ENCODE measurements around the gene BYSL. TPM values are rescaled to one million over a fixed set of nuclear protein-coding genes. Genes with fewer than 3 reads are reported as not detected.

Gene BYSL
- polyA plus RNA-seq, 1 donor (not counting 4 experiments of a cell fraction or from before 2014, with no cell fraction given) = 34.3 TPM

DNA sequence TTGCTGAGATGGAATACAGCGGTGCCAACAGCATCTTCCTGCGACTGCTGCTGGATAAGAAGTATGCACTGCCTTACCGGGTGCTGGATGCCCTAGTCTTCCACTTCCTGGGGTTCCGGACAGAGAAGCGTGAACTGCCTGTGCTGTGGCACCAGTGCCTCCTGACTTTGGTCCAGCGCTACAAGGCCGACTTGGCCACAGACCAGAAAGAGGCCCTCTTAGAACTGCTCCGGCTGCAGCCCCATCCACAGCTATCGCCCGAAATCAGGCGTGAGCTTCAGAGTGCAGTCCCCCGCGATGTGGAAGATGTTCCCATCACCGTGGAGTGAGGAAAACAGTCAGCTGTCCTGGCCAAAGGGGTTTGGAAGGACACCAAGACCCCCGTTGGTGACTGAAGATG, 11.1 kb downstream of the BYSL start:
- no peaks in the 10 kb centered on the region for H3K9me3 ChIP-seq (ENCODE audit: control insufficient read depth, low read depth, low read length)
- no peak overlapping the region for H3K4me2 ChIP-seq (ENCODE audit: control insufficient read depth, extremely low read depth, insufficient read depth, low read depth, low read length)
- TF ChIP-seq, protein P1, sequence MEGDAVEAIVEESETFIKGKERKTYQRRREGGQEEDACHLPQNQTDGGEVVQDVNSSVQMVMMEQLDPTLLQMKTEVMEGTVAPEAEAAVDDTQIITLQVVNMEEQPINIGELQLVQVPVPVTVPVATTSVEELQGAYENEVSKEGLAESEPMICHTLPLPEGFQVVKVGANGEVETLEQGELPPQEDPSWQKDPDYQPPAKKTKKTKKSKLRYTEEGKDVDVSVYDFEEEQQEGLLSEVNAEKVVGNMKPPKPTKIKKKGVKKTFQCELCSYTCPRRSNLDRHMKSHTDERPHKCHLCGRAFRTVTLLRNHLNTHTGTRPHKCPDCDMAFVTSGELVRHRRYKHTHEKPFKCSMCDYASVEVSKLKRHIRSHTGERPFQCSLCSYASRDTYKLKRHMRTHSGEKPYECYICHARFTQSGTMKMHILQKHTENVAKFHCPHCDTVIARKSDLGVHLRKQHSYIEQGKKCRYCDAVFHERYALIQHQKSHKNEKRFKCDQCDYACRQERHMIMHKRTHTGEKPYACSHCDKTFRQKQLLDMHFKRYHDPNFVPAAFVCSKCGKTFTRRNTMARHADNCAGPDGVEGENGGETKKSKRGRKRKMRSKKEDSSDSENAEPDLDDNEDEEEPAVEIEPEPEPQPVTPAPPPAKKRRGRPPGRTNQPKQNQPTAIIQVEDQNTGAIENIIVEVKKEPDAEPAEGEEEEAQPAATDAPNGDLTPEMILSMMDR (optimal IDR thresholded peaks at IDR 0.05 in 1 of 3, IDR thresholded peaks at IDR 0.05 in 1 of 3, conservative IDR thresholded peaks at IDR 0.05 in 1 of 3; ENCODE audit: extremely low read depth in 1 of 3, insufficient read depth in 2 of 3, low read length in 3 of 3) = no peak
- no peak for TF ChIP-seq EZH2 (IDR thresholded peaks at IDR 0.05; ENCODE audit: low read length)
- H3K27me3 ChIP-seq (ENCODE audit: control insufficient read depth, extremely low read depth, insufficient read depth, low read length) = no peaks in the 10 kb centered on the region
- peaks cover 61 to 69% of the 10 kb centered on the region in 2 experiments for H3K36me3 ChIP-seq (ENCODE audit: control insufficient read depth in 2 of 2, extremely low read depth in 1 of 2, insufficient read depth in 2 of 2, low read length in 2 of 2)
- dilution Hi-C loops (cut with MboI; ENCODE audit: extremely low pct_ligation_motif_present, low sequenced_read_pairs) = no loop called here
- H3K79me2 ChIP-seq (ENCODE audit: control insufficient read depth, insufficient read depth, low read length) = peaks cover 19% of the 10 kb centered on the region
- DNase-seq (ENCODE audit: low read depth, low spot score) (no peak), FAIRE-seq (no peak)
- H3K27ac ChIP-seq (ENCODE audit: control insufficient read depth, insufficient read depth, low read length) = no peak overlapping the region
- no peaks in the 10 kb centered on the region for H3K9me1 ChIP-seq (ENCODE audit: control insufficient read depth, extremely low read depth, insufficient read depth, low read length)
- H4K20me1 ChIP-seq (ENCODE audit: control insufficient read depth, extremely low read depth, insufficient read depth, low read length) = no peaks in the 10 kb centered on the region
- H3K4me3 ChIP-seq (ENCODE audit: control insufficient read depth in 2 of 3, extremely low read depth in 1 of 3, insufficient read depth in 2 of 3, low read depth in 1 of 3, low read length in 3 of 3) = no peak overlapping the region
- peaks cover 7% of the 10 kb centered on the region for H3K4me1 ChIP-seq (ENCODE audit: control insufficient read depth, extremely low read depth, insufficient read depth, low read length)
- no peak overlapping the region for H2AFZ ChIP-seq (ENCODE audit: control insufficient read depth, low read length)
- H3K9ac ChIP-seq (ENCODE audit: control insufficient read depth, extremely low read depth, insufficient read depth, low read length) = no peak overlapping the region

GRCh38 chr6:41934278-41935192, 13.2 kb downstream of the BYSL start:
- DNase-seq (ENCODE audit: low read depth, low spot score) (no peak), FAIRE-seq (no peak)
- TF ChIP-seq EZH2 (IDR thresholded peaks at IDR 0.05; ENCODE audit: low read length) = no peak
- TF ChIP-seq, protein P1 (optimal IDR thresholded peaks at IDR 0.05 in 1 of 3, IDR thresholded peaks at IDR 0.05 in 1 of 3, conservative IDR thresholded peaks at IDR 0.05 in 1 of 3; ENCODE audit: extremely low read depth in 1 of 3, insufficient read depth in 2 of 3, low read length in 3 of 3) = no peak
- H3K4me1 ChIP-seq (ENCODE audit: control insufficient read depth, extremely low read depth, insufficient read depth, low read length) = peaks cover 13% of the 10 kb centered on the region
- H3K27ac ChIP-seq (ENCODE audit: control insufficient read depth, insufficient read depth, low read length) = no peak overlapping the region
- H3K4me3 ChIP-seq (ENCODE audit: control insufficient read depth in 2 of 3, extremely low read depth in 1 of 3, insufficient read depth in 2 of 3, low read depth in 1 of 3, low read length in 3 of 3) = no peak overlapping the region
- no peaks in the 10 kb centered on the region for H3K9me3 ChIP-seq (ENCODE audit: control insufficient read depth, low read depth, low read length)
- dilution Hi-C loops (cut with MboI; ENCODE audit: extremely low pct_ligation_motif_present, low sequenced_read_pairs) = no loop called here
- H3K4me2 ChIP-seq (ENCODE audit: control insufficient read depth, extremely low read depth, insufficient read depth, low read depth, low read length) = no peak overlapping the region
- peaks cover 18% of the 10 kb centered on the region for H3K79me2 ChIP-seq (ENCODE audit: control insufficient read depth, insufficient read depth, low read length)
- H2AFZ ChIP-seq (ENCODE audit: control insufficient read depth, low read length) = no peak overlapping the region
- H3K9me1 ChIP-seq (ENCODE audit: control insufficient read depth, extremely low read depth, insufficient read depth, low read length) = no peaks in the 10 kb centered on the region
- no peak overlapping the region for H3K9ac ChIP-seq (ENCODE audit: control insufficient read depth, extremely low read depth, insufficient read depth, low read length)
- H4K20me1 ChIP-seq (ENCODE audit: control insufficient read depth, extremely low read depth, insufficient read depth, low read length) = no peaks in the 10 kb centered on the region
- no peaks in the 10 kb centered on the region for H3K27me3 ChIP-seq (ENCODE audit: control insufficient read depth, extremely low read depth, insufficient read depth, low read length)
- H3K36me3 ChIP-seq (ENCODE audit: control insufficient read depth in 2 of 2, extremely low read depth in 1 of 2, insufficient read depth in 2 of 2, low read length in 2 of 2) = peaks cover 50 to 56% of the 10 kb centered on the region in 2 experiments
